ENCODE measurements around the gene RASA3. TPM values are rescaled to one million over a fixed set of nuclear protein-coding genes. Genes with fewer than 3 reads are reported as not detected.

Gene RASA3
- total RNA-seq, 1 experiment from 2014 or later: 9.1 TPM

GRCh38 chr13:114030666-114031610 is 101.5 kb downstream of the RASA3 start:
- Histone ChIP-seq H3K4me3 (ENCODE audit: low read length) (no peak overlapping the region), H3K27me3 (ENCODE audit: low read length) (no peaks in the 10 kb centered on the region), H3K9me3 (ENCODE audit: low read length) (no peaks in the 10 kb centered on the region), H3K27ac (ENCODE audit: low read length) (no peak overlapping the region), H3F3A (ENCODE audit: low read length, unreplicated experiment) (no peaks in the 10 kb centered on the region), H3K4me1 (ENCODE audit: insufficient read depth, low read length) (no peaks in the 10 kb centered on the region), H3K9ac (ENCODE audit: low read length) (no peak overlapping the region), H3K36me3 (ENCODE audit: low read depth, low read length) (no peaks in the 10 kb centered on the region), H3K9me2 (replicated peaks; ENCODE audit: low read length) (no peaks in the 10 kb centered on the region), H3K79me2 (ENCODE audit: low read length) (no peaks in the 10 kb centered on the region), H3K4me2 (ENCODE audit: low read length) (no peak overlapping the region), H4K20me1 (ENCODE audit: low read length) (no peaks in the 10 kb centered on the region), H2AFZ (ENCODE audit: low read length) (no peak overlapping the region)
- POLR2A ChIA-PET (ENCODE audit: unreplicated experiment): interaction anchor here (0.5 kb wide), 1 partner anchor 415 kb away, joined by 15 read pairs; no protein-coding TSS in a partner anchor
- TF ChIP-seq EZH2 (IDR thresholded peaks at IDR 0.05; ENCODE audit: low read length, unreplicated experiment) (no peak), CTCF (conservative IDR thresholded peaks at IDR 0.05; ENCODE audit: low read depth, low read length) (no peak), EZH2phosphoT487 (IDR thresholded peaks at IDR 0.05; ENCODE audit: borderline replicate concordance, low read length) (no peak)
- CTCF ChIA-PET: no interaction called here
- intact Hi-C loops (cut with micrococcal nuclease): no loop called here
- DNase-seq (no peak), ATAC-seq (no peak)
- no TSS peak for BruUV-seq (replicated peaks)

- H3K9ac ChIP-seq (ENCODE audit: low read length): no peak overlapping the region
- H3K9me3 ChIP-seq (ENCODE audit: low read length): no peaks in the 10 kb centered on the region
- no peaks in the 10 kb centered on the region for H3K4me1 ChIP-seq (ENCODE audit: insufficient read depth, low read length)
- H3K4me3 ChIP-seq (ENCODE audit: low read length): no peak overlapping the region
- TF ChIP-seq EZH2 (IDR thresholded peaks at IDR 0.05; ENCODE audit: low read length, unreplicated experiment) (no peak), EZH2phosphoT487 (IDR thresholded peaks at IDR 0.05; ENCODE audit: borderline replicate concordance, low read length) (no peak), CTCF (conservative IDR thresholded peaks at IDR 0.05; ENCODE audit: low read depth, low read length) (no peak)
- no peaks in the 10 kb centered on the region for H3K36me3 ChIP-seq (ENCODE audit: low read depth, low read length)
- no peak overlapping the region for H2AFZ ChIP-seq (ENCODE audit: low read length)
- no peaks in the 10 kb centered on the region for H3K79me2 ChIP-seq (ENCODE audit: low read length)
- no peaks in the 10 kb centered on the region for H3K27me3 ChIP-seq (ENCODE audit: low read length)
- no peak for ATAC-seq
- POLR2A ChIA-PET (ENCODE audit: unreplicated experiment): no interaction called here
- H3K4me2 ChIP-seq (ENCODE audit: low read length): no peak overlapping the region
- no peak for DNase-seq
- intact Hi-C loops (cut with micrococcal nuclease): no loop called here
- CTCF ChIA-PET: no interaction called here
- BruUV-seq (replicated peaks): no TSS peak
- H3K27ac ChIP-seq (ENCODE audit: low read length): no peak overlapping the region
- H3K9me2 ChIP-seq (replicated peaks; ENCODE audit: low read length): no peaks in the 10 kb centered on the region
- H4K20me1 ChIP-seq (ENCODE audit: low read length): no peaks in the 10 kb centered on the region
- H3F3A ChIP-seq (ENCODE audit: low read length, unreplicated experiment): no peaks in the 10 kb centered on the region
Measured at GRCh38 chr13:114029866-114030625, 102.4 kb downstream of the RASA3 start.
